CD4-positive, alpha-beta T cell treated with Interferon alpha-2 for 1 hour (primary cell): ENCODE measurements around the gene SMIM41.
A peak's percentile ranks its signal among the peaks of the same experiment; 100 is the strongest.

Experiments used
- DNase-seq, 2 donors: peaks; one replicate each; pipeline ENCODE4 v3.0.0-alpha.2; 2020 to 2022

The SMIM41 gene

GRCh38 chr12:52079576-52080402 is at the start of gene SMIM41:
SMIM41 (plus strand) TSS chr12:52079704; CDS start chr12:52079780, 76 bp downstream.
- DNase-seq = no peak

- peak; percentile 23 to 44 for DNase-seq
Measured at GRCh38 chr12:52032446-52032803, 47.1 kb upstream of the SMIM41 start.

GRCh38 chr12:52032804-52033445 is 46.6 kb upstream of the SMIM41 start:
- peak; percentile 93 for DNase-seq

GRCh38 chr12:52033446-52034140 is 45.9 kb upstream of the SMIM41 start:
- DNase-seq = no peak

- no peak for DNase-seq
Measured at GRCh38 chr12:52035190-52035589, 44.3 kb upstream of the SMIM41 start.

- no peak for DNase-seq
Measured at GRCh38 chr12:52035926-52036325, 43.6 kb upstream of the SMIM41 start.

- DNase-seq = peak; percentile 92 to 95
Measured at GRCh38 chr12:52036587-52037171, 42.8 kb upstream of the SMIM41 start.

- DNase-seq = peak in 1 of 2 donors; percentile 27
Measured at GRCh38 chr12:52037248-52037861, 42.1 kb upstream of the SMIM41 start.

- no peak for DNase-seq
Measured at GRCh38 chr12:52038447-52038846, 41.1 kb upstream of the SMIM41 start.

- DNase-seq = no peak
Measured at GRCh38 chr12:52041035-52041434, 38.5 kb upstream of the SMIM41 start.

GRCh38 chr12:52041695-52042123 is 37.8 kb upstream of the SMIM41 start:
- peak; percentile 76 to 83 for DNase-seq

- no peak for DNase-seq
Measured at GRCh38 chr12:52042706-52043385, 36.7 kb upstream of the SMIM41 start.

- no peak for DNase-seq
Measured at GRCh38 chr12:52043386-52044212, 35.9 kb upstream of the SMIM41 start.

GRCh38 chr12:52044292-52044983 is 35.1 kb upstream of the SMIM41 start:
- no peak for DNase-seq

GRCh38 chr12:52045794-52046199 is 33.7 kb upstream of the SMIM41 start:
- DNase-seq = peak; percentile 37 to 50

- no peak for DNase-seq
Measured at GRCh38 chr12:52046859-52047258, 32.6 kb upstream of the SMIM41 start.

- no peak for DNase-seq
Measured at GRCh38 chr12:52049286-52049685, 30.2 kb upstream of the SMIM41 start.

- no peak for DNase-seq
Measured at GRCh38 chr12:52049688-52050087, 29.8 kb upstream of the SMIM41 start.

GRCh38 chr12:52050116-52050757 is 29.3 kb upstream of the SMIM41 start:
- DNase-seq = peak; percentile 70 to 75
